SK-N-SH treated with all-trans-retinoic acid at 6 μM for 48 hours (cell line): ENCODE measurements around the gene SLC39A3.

ENCODE experiments used
- BACH2 ChIP-seq: fragments of 250-450 bp; sonication (Bioruptor Pico); IDR thresholded peaks from 2 replicates; pipeline ENCODE4 v1.9.0; 2021; ENCODE audit warnings: mild to moderate bottlenecking, borderline replicate concordance
- ISL1 ChIP-seq: fragments of 250-450 bp; sonication (Bioruptor Pico); IDR thresholded peaks from 2 replicates; pipeline ENCODE4 v2.1.2; 2022; ENCODE audit warnings: mild to moderate bottlenecking, moderate library complexity
- OSR1 ChIP-seq: fragments of 250-450 bp; sonication (Bioruptor Pico); IDR thresholded peaks from 2 replicates; pipeline ENCODE4 v1.8.0; 2022; ENCODE audit warnings: moderate library complexity, mild to moderate bottlenecking, inconsistent platforms
- TOX ChIP-seq: fragments of 250-450 bp; sonication (Bioruptor Pico); IDR thresholded peaks from 2 replicates; pipeline ENCODE4 v1.8.0; 2021; ENCODE audit warnings: mild to moderate bottlenecking, moderate library complexity, borderline replicate concordance
- ZC3H10 ChIP-seq: fragments of 250-450 bp; sonication (Bioruptor Pico); IDR thresholded peaks from 2 replicates; pipeline ENCODE4 v1.5.1; 2021; ENCODE audit warnings: mild to moderate bottlenecking, moderate library complexity
- TF ChIP-seq, protein P1 (sequence below): fragments of 250-450 bp; sonication (Bioruptor Pico); IDR thresholded peaks from 2 replicates; pipeline ENCODE4 v1.5.1; 2021; ENCODE audit warnings: mild to moderate bottlenecking, moderate library complexity

GRCh38 chr19:2733930-2734588 is 5.8 kb downstream of the SLC39A3 start:
- TF ChIP-seq ISL1 (CRISPR knock-in tag) (no peak), TOX (no peak), ZC3H10 (no peak), OSR1 (no peak), BACH2 (no peak)
- TF ChIP-seq, protein P1, sequence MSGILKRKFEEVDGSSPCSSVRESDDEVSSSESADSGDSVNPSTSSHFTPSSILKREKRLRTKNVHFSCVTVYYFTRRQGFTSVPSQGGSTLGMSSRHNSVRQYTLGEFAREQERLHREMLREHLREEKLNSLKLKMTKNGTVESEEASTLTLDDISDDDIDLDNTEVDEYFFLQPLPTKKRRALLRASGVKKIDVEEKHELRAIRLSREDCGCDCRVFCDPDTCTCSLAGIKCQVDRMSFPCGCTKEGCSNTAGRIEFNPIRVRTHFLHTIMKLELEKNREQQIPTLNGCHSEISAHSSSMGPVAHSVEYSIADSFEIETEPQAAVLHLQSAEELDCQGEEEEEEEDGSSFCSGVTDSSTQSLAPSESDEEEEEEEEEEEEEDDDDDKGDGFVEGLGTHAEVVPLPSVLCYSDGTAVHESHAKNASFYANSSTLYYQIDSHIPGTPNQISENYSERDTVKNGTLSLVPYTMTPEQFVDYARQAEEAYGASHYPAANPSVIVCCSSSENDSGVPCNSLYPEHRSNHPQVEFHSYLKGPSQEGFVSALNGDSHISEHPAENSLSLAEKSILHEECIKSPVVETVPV (CRISPR knock-in tag) = no peak
